ENCODE data around the gene EPN1.

GRCh38 chr19:55672418-55672817, 2.6 kb upstream of the EPN1 start:
- TF ChIP-seq GATA2 (IDR thresholded peaks at IDR 0.05; ENCODE audit: low read depth, low read length) (no peak), GATA3 (IDR thresholded peaks at IDR 0.05; ENCODE audit: low read depth, low read length) (no peak)
